Heart right ventricle (tissue), 16 donors: ENCODE results near the gene SCGB1D2. TPM values are rescaled to one million over a fixed set of nuclear protein-coding genes. Genes with fewer than 3 reads are reported as not detected.

Source experiments
- ATAC-seq, 8 donors: fragments of 200-7000 bp; cut with Tn5 transposase; one replicate each; pipeline ENCODE4 v1.9.1; 2020; ENCODE audit warnings: mild to moderate bottlenecking in 8 of 8, moderate library complexity in 8 of 8, moderate number of reproducible peaks in 1 of 8
- DNase-seq, 2 donors: peaks; one replicate each; pipeline ENCODE4 v3.0.0-alpha.2; 2020
- H3K27ac ChIP-seq, 10 donors: fragments of 200-600 bp; sonication (generic) in 2 of 10; one replicate each; pipeline versions ENCODE4 v1.5.0 to v1.8.0; 2020 to 2022; ENCODE audit warnings: mild to moderate bottlenecking in 3 of 10
- H3K27me3 ChIP-seq, 7 donors: fragments of 200-600 bp; one replicate each; pipeline ENCODE4 v1.8.0; 2021 to 2022; ENCODE audit warnings: mild to moderate bottlenecking in 2 of 7
- H3K36me3 ChIP-seq, 9 donors: fragments of 200-600 bp; sonication (generic) in 1 of 9; one replicate each; pipeline versions ENCODE4 v1.5.0 to v1.8.0; 2020 to 2022; ENCODE audit warnings: mild to moderate bottlenecking in 2 of 9
- H3K4me1 ChIP-seq, 9 donors: fragments of 200-600 bp; sonication (generic) in 1 of 9; one replicate each; pipeline versions ENCODE4 v1.5.0 to v1.8.0; 2020 to 2022; ENCODE audit warnings: mild to moderate bottlenecking in 4 of 9
- H3K4me3 ChIP-seq, 10 donors: fragments of 200-600 bp; sonication (generic) in 2 of 10; one replicate each; pipeline versions ENCODE4 v1.5.0 to v1.8.0; 2020 to 2022; ENCODE audit warnings: mild to moderate bottlenecking in 7 of 10, moderate library complexity in 2 of 10
- H3K9me3 ChIP-seq, 11 donors: fragments of 200-600 bp in 10 of 11; sonication (generic) in 2 of 11; one replicate each; pipeline versions ENCODE4 v1.5.0 to v1.8.0; 2013 to 2022; ENCODE audit warnings: mild to moderate bottlenecking in 2 of 11, control low read depth in 1 of 11, moderate library complexity in 1 of 11
- CTCF ChIP-seq, 9 donors: fragments of 200-600 bp; sonication (generic) in 2 of 9; IDR thresholded peaks; one replicate each; pipeline versions ENCODE4 v1.5.0 to v1.8.0; 2021 to 2022; ENCODE audit warnings: antibody characterized with exemption in 9 of 9, mild to moderate bottlenecking in 5 of 9, moderate library complexity in 1 of 9
- WGBS, 2 donors: extraction: QIAGEN DNeasy Blood & Tissue Kit; methylation state at CpG; one replicate each; pipeline ENCODE4 v1.1.7; 2013; ENCODE audit warnings: inconsistent platforms in 1 of 2; 5-methylcytosine and 5-hydroxymethylcytosine counted together
- intact Hi-C, 10 donors: fragments of 100-400 bp; cut with DNase I; formaldehyde crosslinking; loops; one replicate each; pipeline versions ENCODE4 v1.11.1 to v1.14.2; 2022
- polyA plus RNA-seq, 2 donors: library from polyadenylated mRNA; stranded (reverse); fragments of 200-250 nt; gene quantifications; one replicate each; pipeline ENCODE4 v1.2.3, GENCODE V29; 2013
- total RNA-seq, 10 donors: library from RNA; stranded (reverse); fragmentation: NEBNext Ultra II Directional in 3 of 10; extraction: Animal tissue kit (Norgen Biotek cat#: 25700) in 3 of 10; gene quantifications; one replicate each; pipeline versions ENCODE4 v1.2.1 to v1.2.4, GENCODE V29; 2021 to 2023
- donor health status: Arrhythmogenic right ventricular cardiomyopathy.
- donor health status: ischemic (EF 13 %, LVEDD 7.1; RV severe dilation, severe dysfunction).
- donor health status: healthy with polysubstance abuse.
- donor health status: DM: no; HTN: yes; CAD: no.
- donor health status: DM: no; HTN: no; CAD: no.
- donor health status: ischemic (EF 25% LVEDD 6.9; RV normal size, moderate dysfunction).
- donor health status: ischemic (EF 25% LVEDD 5.7; RV mildly dilated, moderate dysfunction).
- donor health status: healthy.
- donor health status: DM: yes; HTN: yes; CAD: no.
- donor health status: Ischemic cardiomyopathy.
- donor health status: ischemic (EF 35%, LVEDD 5.7; RV mildly dilated, moderate dysfunction).
- donor health status: nonischemic (EF 11% LVEDD 7.7; RV severe dilation, severe dysfunction).
- donor health status: DM: yes; HTN: yes; CAD: no.
- donor health status: PGD.
- donor health status: ischemic (EF 29% LVEDD 5.4; RV normal size, mild dysfunction).
- donor health status: nonischemic (EF 23%, LVEDD 6.1; RV moderate dilation, normal function).

The SCGB1D2 gene
- total and polyA plus RNA-seq, 12 donors: 0.64 to 6.1 (median 1.8) TPM; not detected in 3

GRCh38 chr11:62273789-62274275 is 31.8 kb downstream of the SCGB1D2 start:
- intact Hi-C loops: no loop called here
- DNase-seq (no peak), ATAC-seq (no peak)
- no peak overlapping the region for H3K4me3 ChIP-seq
- WGBS, 2 donors: 64 to 74% methylated on average over 7 of the region's 7 CpGs
- no peak overlapping the region for H3K27ac ChIP-seq
- no peaks in the 10 kb centered on the region for H3K36me3 ChIP-seq
- H3K9me3 ChIP-seq: no peaks in the 10 kb centered on the region
- H3K4me1 ChIP-seq: no peaks in the 10 kb centered on the region
- H3K27me3 ChIP-seq: peaks cover 0 to 20% (median 7%) of the 10 kb centered on the region in 7 donors
- no peak for TF ChIP-seq CTCF (IDR thresholded peaks at IDR 0.05)

- Histone ChIP-seq H3K27ac (no peak overlapping the region), H3K27me3 (peaks cover 0 to 15% (median 0%) of the 10 kb centered on the region in 7 donors), H3K4me3 (no peak overlapping the region), H3K36me3 (no peaks in the 10 kb centered on the region), H3K4me1 (no peaks in the 10 kb centered on the region), H3K9me3 (peaks cover 0 to 15% (median 0%) of the 10 kb centered on the region in 11 donors)
- ATAC-seq (no peak), DNase-seq (no peak)
- intact Hi-C loops: no loop called here
- TF ChIP-seq CTCF (IDR thresholded peaks at IDR 0.05): no peak
These were observed 38.4 kb downstream of the SCGB1D2 start for GRCh38 chr11:62280452-62280851.

Other genes with a start within 250 kb of the SCGB1D2 start
- gene INCENP, start 118.2 kb upstream of the SCGB1D2 start, total RNA-seq: 10 to 100 TPM in 8 of 10 donors, 1 to 10 TPM in 2; 8.2 to 20.0 (median 13.4) TPM
- 1 to 10 TPM; 2.1 to 2.7 TPM for gene INCENP, start 118.2 kb upstream of the SCGB1D2 start, polyA plus RNA-seq
- not detected for gene SCGB1D1, start 52.0 kb upstream of the SCGB1D2 start, total RNA-seq
- gene SCGB1D1, start 52.0 kb upstream of the SCGB1D2 start, polyA plus RNA-seq: not detected
- gene SCGB2A1, start 33.6 kb upstream of the SCGB1D2 start, total RNA-seq: not detected
- not detected for gene SCGB2A1, start 33.6 kb upstream of the SCGB1D2 start, polyA plus RNA-seq
- gene SCGB2A2, start 27.9 kb downstream of the SCGB1D2 start, total RNA-seq: not detected
- not detected for gene SCGB2A2, start 27.9 kb downstream of the SCGB1D2 start, polyA plus RNA-seq
- not detected for gene SCGB1D4, start 56.8 kb downstream of the SCGB1D2 start, total RNA-seq
- gene SCGB1D4, start 56.8 kb downstream of the SCGB1D2 start, polyA plus RNA-seq: not detected
- gene ASRGL1, start 95.2 kb downstream of the SCGB1D2 start, total RNA-seq: 1 to 10 TPM; 1.3 to 9.1 (median 2.6) TPM
- 1 to 10 TPM; 3.1 to 6.5 TPM for gene ASRGL1, start 95.2 kb downstream of the SCGB1D2 start, polyA plus RNA-seq
- gene SCGB1A1, start 176.8 kb downstream of the SCGB1D2 start, total RNA-seq: not detected
- gene SCGB1A1, start 176.8 kb downstream of the SCGB1D2 start, polyA plus RNA-seq: under 1 TPM in 1 of 2 donors, not detected in 1; 0.20 TPM